Inflammatory macrophage treated with lipopolysaccharide for 4 hours (primary cell): ENCODE data around the gene CPAMD8.
A peak's percentile ranks its signal among the peaks of the same experiment; 100 is the strongest.
"Not testable (repeated sequence)": the region's sequence is repeated elsewhere in the genome, so short reads cannot be mapped to it uniquely, and the experiment has no call there.

ENCODE experiments used
- DNase-seq: peaks from one replicate; pipeline ENCODE4 v3.0.0-alpha.2; 2020

The CPAMD8 gene

DNA sequence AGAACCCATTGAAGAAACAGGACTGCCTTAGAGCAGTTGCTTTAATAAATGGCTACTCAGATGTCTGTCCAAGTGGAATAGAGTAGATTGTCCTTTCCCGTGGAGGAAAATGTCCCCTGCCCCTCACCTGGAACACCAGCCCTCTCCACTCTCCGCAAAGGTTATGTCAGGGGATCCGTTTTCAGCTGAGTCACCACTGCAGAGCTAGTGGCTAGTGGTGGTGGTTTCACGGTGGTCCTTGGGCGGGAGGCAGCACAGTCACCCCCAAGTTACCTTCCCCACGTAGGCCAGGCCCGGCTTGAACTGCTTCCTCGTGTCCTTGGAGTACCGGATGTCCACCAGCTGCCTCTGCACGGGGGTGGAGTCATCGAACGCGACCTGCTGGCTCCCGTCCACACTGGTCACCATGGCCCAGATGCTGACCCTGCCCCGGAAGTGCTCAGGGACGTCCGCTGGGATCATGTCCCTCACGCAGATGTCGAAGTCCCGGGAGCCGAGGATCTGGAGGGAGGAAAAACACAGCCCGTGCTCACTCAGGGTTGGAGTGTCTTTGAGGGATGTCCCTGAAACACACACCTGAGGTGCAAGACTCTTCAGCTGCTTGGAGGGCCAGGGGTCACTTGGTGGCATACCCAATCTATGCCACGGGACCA, 29.6 kb downstream of the CPAMD8 start:
- DNase-seq = not testable (repeated sequence)

DNA sequence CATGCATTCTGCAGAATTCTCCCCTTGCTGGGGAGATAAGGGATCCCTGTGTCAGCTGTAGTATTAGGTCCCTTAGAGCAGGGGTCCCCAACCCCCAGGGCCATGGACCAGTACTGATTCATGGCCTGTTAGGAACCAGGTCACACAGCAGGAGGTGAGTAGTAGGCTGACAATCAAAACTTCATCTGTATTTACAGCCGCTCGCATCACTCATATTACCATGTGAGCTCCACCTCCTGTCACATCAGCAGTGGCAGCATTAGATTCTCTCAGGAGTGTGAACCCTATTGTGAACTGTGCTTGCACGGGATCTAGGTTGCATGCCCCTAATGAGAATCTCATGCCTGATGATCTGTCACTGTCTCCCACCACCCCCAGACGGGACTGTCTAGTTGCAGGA, 37.9 kb downstream of the CPAMD8 start:
- no peak for DNase-seq

DNA sequence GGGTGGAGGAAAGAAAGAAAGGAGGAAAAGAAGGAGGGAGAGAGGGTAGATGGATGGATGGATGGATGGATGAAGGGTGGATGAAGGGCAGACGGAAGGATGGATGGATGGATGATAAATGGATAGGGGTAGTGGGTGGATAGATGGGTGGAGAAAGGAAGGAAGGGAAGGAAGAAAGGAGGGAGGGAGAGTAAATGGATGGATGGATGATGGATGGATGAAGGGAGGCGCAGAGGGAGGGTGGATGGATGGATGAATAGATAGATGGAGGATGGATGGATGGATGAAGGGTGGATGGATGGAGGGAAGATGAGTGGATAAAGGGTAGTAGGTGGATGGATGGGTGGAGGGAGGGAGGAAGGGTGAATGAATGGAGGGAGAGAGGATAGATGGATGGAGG, 41.2 kb downstream of the CPAMD8 start:
- DNase-seq = no peak

DNA sequence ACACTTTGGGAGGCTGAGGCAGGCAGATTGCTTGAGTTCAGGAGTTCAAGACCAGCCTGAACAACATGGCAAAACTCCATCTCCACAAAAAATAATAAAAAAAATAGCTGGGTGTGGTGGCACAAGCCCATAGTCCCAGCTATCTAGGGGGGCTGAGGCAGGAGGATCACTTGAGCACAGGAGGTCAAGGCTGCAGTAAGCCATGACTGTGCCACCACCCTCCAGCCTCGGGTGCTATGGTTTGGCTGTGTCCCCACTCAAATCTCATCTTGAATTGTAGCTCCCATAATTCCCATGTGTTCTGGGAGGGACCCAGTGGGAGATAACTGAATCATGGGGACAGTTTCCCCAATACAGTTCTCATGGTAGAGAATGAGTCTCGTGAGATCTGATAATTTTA, 44.0 kb downstream of the CPAMD8 start:
- DNase-seq = not testable (repeated sequence)

DNA sequence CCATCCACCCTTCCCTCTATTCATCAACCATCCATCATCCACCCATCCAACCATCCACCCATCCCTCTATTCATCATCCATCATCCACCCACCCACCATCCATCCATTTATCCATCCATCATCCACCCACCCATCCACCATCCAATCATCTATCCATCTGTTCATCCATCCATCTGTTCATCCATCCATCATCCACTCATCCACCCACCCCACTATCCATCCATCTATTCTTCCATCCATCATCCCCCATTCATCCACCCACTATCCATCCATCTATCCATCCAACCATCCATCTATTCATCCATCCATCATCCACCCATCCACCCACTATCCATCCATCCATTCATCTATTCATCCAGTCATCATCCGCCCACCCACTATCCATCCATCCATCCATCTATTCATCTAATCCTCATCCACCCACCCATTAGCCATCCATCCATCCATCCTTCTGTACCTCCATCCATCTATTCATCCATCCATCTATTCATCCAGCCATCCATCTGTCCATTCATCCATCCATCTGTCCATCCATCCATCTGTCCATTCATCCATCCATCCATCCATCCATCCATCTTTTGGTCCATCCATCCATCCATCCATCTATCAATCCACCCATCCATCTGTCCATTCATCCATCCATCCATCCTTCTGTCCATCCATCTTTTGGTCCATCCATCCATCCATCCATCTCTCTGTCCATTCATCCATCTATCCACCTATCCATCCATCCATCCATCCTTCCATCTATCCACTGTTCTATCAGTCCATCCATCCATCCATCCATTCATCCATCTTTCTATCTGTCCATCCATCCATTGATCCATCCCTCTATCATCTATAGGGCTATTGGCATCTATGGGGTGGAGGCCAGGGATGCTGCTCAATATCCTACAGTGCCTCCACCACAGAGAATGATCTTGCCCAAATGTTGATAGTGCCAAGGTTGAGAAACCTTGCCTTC, 47.5 kb downstream of the CPAMD8 start:
- DNase-seq = no peak

DNA sequence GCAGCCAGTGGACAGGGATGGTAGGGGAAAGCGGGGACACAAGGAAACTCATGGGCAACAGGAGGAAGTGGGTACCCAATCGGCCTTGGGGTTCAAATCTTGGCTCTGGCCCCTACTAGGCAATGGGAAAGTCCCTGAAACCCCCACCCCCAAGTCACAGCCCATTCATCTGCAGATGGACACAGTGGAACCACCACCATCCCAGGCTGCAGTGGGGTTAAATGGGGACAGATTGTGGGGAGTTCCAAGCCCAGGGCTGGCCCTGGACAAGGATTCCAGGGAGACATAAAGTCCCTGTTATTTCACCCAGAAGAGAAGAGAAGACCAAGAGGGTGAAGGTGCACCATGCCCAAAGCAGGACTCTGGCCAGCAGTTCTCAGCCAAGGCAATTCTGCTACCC, 48.5 kb downstream of the CPAMD8 start:
- no peak for DNase-seq

DNA sequence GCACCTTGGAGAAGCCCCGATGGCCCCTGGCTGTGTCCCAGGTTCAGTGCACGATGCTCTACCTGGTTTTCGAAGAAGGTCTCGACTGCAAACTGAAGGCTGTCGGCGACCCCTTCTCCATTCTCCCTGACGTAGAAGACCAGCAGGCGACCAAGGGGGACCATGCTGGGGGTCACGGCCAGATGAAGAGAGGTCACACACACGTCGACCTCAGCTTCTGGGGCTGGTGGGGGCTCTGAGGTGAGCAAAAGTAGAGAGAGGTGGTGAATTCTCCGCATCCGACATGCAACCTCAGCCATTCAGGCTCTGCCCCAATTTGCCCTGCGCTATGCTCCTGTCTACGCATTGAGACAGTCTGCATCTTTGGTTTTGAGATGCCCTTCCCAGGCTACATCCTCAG, 49.3 kb downstream of the CPAMD8 start:
- DNase-seq = no peak

DNA sequence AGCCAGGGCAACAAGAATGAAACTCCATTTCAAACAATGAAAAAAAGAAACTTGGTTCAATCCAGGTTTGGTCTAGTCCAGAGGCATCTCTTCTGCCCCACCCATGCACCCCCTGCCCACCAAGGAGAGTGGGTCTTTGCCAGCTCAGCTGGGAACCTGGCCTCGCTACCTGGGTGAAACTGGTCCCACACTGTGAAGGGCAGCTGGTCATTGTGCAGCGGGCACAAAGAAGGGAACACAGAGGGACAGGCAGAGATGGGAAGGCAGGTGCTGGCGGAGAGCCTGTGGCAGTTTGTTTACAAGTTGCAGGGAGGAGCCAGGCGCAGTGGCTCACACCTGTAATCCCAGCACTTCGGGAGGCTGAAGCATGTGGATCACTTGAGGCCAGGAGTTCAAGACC, 50.2 kb downstream of the CPAMD8 start:
- DNase-seq = no peak

DNA sequence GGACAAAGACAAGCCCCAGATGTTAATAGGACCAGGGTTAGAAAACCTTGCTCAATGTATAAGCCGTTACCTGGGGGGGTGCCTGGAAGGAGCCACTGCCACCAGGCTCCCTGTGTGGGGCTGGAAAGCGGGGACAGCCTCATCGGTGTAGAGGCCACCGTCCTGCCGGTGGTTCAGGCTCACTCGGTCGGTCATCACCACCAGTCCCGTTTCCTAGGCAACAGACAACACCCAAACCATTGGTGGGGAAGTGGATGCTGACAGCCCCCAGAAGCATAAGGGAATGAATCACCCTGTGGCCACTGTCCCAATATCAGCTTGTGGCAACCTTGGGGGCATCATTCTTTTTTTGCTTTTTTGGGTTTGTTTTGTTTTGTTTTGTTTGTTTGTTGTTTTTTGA, 55.8 kb downstream of the CPAMD8 start:
- DNase-seq = peak; percentile 50

DNA sequence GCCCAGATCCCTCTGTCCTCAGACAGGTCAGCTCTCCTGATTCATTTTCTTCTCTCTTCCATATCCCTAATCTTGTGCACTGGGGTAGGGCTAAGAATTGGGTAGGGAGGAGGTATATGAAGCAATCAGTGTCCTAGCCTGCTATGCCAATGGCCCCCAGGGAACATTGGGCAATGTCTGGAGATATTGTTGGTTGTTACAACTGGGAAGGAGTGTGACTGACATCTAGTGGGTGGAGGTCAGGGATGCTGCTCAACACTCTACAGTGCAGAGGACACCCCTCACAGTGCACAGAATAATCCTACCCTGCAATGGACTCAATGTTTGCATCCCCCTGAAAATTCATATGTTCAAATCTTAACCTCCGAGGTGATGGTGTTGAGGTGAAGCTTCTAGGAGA, 57.5 kb downstream of the CPAMD8 start:
- DNase-seq = peak; percentile 54

DNA sequence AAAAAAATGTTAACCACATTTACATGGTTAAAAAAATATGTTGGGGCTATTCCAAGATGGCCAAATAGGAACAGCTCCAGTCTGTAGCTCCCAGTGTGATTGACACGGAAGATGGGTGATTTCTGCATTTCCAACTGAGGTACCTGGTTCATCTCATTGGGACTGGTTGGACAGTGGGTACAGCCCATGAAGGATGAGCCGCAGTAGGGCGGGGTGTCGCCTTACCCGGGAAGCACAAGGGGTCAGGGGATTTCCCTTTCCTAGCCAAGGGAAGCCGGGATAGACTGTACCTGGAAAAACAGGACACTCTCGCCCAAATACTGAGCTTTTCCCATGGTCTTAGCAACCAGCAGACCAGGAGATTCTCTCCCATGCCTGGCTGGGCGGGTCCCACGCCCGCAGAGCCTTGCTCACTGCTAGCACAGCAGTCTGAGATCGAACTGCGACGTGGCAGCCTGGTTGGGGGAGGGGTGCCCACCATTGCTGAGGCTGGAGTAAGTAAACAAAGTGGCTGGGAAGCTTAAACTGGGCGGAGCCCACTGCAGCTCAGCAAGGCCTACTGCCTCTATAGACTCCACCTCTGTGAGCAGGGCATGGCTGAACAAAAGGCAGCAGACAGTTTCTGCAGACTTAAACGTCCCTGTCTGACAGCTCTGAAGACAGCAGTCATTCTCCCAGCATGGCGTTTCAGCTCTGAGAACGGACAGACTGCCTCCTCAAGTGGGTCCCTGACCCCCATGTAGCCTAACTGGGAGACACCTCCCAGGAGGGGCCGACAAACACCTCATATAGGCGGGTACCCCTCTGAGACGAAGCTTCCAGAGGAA, 65.4 kb downstream of the CPAMD8 start:
- not testable (repeated sequence) for DNase-seq

DNA sequence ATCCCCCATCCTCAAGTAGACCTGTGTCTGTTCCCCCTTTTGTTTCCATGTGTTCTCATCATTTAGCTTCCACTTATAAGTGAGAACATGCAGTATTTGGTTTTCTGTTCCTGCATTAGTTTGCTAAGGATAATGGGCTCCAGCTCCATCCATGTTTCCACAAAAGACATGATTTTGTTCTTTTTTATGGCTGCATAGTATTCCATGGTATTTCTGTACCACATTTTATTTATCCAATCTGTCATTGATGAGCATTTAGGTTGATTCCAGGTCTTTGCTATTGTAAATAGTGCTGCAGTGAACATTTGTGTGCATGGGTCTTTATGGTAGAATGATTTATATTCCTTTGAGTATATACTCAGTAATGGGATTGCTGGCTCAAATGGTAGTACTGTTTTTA, 68.3 kb downstream of the CPAMD8 start:
- DNase-seq = not testable (repeated sequence)

DNA sequence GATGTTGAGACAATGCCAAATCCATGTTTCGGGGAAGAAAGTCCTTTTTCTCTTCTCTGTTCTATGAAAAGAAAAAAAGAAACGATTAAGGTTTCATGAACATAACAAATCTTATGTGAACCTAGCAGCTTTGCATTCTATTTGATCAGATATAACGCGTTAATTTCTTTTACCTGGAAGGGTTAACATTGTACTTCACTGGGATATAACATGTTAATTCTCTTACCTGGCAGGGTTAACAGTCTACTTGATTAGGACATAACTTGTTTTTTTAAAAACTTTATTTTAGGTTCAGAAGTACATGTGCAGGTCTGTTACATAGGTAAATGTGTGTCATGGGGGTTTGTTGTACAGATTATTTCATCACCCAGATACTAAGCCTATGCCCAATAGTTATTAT, 68.8 kb downstream of the CPAMD8 start:
- DNase-seq = no peak

DNA sequence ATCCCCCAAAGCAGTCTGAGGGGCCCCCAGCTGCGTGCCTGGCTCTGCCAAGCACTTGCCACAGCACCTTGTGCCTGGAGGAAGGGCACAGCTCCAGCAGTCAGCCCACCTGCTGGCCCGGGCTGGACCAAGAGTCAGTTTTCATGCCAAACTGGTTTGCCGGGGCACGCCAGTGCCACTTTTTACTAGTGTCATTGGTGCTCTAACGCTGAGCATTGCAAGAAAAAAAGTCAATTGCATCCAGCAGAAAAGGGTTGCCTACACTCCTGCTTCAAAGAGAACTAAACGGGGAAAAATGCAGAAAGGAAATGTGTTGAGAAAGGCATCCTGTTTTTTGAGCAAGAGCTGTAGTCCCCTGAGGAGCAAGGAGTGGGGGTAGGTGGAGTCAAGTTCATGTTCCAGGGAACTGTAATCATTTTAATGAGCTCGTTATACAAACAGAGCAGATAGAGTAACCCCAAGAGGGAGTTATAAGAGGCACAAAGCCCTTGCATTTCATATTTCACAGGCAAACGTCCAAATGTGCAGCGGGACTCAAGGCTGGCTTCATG, 69.4 kb downstream of the CPAMD8 start:
- DNase-seq = peak; percentile 38

DNA sequence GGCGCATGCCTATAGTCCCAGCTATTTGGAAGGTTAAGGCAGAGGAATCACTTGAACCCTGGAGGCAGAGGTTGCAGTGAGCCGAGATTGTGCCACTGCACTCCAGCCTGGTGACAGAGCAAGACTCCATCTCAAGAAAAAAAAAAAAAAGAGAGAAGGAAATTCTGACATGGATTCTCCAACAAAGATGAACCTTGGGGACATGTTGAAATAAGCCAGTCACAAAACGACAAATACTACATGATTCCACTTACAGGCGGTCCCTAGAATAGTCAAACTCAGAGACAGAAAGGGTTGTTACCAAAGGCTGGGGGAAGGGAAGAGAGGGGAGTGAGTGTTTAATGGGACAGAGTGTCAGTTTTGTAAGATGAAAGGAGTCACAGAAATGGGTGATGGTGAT, 71.4 kb downstream of the CPAMD8 start:
- DNase-seq = peak; percentile 44

DNA sequence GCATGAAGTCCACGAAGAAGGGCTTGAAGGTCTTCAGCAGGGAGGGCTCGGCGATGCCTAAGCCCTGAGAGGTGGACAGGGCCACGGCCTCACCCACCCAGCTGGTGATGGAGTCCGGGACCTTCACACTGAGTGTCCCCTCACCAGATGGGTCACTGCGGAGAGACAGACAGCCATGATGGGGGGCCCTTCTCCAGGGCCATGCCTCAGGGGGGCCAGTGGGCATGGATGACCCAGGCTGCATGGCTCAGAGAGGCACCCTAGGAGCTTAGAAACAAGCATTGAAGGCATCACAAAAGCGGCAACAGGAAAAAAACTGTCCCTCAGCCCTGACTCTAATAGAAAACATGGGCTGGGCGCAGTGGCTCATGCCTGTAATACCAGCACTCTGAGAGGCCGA, 74.6 kb downstream of the CPAMD8 start:
- no peak for DNase-seq

DNA sequence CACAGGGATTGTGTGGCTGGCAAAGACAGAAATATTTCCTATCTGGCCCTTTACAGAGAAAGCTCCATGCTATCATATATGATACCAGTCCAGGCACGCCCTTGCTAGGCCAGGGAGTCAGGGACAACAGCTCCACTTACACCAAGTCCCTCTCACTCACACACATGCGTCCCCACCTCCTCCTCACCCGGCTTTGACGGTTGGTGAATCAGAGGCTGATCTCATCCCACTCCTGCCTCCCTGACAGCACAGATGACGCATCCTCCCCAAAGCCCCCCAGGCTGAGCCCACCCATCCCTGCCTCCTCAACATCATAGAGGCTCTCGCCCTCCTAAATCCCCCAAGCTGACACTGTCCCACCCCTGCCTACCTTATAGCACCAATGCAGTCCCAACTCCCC, 75.1 kb downstream of the CPAMD8 start:
- no peak for DNase-seq

DNA sequence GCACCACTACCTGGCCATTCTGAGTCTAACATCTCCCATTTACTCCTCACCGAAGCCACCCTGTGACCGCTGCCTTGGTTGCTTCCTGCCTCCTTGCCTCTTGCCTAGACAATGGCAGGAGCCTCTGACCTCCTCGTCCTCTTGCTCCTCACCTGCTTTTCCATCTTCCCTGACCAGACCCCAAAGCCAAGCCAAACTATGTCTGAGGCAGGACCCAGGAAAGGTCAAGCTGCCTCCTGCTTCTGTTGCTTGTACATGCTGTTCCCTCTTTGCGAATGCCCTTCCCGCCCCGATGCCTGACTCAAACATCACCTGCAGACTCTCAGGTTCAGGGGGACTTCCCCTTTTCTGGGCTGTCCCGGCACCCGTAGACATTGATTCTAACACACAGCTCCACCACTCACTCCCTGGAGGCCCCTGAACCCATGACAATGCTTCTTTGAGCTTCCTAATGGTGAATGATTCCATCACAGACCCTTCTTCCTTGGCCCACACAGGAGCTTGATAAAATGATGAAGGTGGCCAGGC, 77.0 kb downstream of the CPAMD8 start:
- no peak for DNase-seq

DNA sequence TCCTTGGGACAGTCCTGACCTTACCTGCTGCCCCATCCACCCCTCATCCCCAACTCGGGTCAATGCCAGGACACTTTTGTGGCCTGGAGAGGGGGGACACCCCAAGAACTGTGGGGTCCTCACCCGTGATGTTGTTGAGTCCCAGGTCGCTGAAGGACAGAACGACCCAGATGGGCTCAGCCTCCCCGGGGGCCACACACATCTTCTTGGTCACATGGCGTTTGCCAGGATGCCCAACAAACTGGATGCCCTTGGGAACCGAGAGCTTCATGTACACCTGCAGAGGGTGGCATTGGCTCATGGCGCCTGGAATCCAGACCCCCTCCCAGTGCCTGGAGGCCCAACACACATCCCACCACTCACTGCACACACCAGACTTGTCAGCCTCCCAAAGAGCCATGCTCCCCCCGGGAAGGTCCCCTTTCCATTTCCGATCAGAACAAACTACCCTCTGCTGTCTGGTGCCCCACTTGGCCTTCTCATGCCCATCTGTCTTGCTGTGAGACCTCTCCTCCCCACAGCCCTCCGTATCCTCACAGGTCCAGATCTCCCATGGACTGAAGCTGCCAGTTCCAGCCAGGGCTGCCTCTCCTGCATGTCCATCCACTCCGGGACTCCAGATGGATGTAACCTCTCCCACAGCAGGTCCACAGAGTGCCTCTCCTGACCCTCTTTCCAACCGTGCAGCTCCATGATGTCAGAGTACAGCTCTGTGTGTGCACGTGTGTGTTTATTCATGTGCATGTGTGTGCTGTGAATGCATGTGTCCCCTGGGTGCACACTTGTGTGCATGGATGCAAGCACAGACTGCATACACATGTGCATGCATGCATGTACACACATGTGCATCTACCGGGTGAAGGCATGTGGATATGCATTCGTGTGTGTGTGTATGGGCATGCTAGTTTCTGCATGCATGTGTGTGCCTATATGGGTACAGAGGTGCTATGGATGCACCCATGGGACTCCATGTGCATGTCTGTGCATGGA, 79.4 kb downstream of the CPAMD8 start:
- no peak for DNase-seq

DNA sequence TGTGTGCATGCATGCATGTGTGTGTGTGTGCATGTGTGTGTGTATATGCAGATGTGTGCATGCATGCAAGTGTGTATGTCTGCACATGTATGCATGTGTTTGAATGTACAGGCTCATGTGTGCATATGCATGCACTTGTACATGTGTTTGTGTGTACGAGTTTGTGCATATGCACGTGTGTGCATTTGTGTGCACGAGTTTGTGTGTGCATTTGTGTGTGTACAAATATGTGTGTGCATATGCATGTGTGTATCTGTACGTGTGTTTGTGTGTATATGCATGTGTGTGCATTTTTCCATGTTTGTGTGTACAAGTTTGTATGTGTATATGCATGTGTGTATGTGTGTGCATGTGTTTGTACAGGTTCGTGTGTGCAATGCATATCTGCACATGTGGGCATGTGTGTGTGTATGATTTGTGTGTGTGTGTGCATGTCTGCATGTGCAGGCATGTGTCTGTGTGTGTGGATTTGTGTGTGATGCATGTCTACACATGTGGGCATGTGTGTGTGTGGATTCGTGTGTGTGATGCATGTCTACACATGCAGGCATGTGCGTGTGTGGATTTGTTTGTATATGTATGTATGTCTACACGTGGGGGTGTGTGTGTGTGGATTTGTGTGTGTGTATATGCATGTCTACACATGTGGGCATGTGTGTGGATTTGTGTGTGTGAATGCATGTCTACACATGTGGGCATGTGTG, 80.7 kb downstream of the CPAMD8 start:
- no peak for DNase-seq

DNA sequence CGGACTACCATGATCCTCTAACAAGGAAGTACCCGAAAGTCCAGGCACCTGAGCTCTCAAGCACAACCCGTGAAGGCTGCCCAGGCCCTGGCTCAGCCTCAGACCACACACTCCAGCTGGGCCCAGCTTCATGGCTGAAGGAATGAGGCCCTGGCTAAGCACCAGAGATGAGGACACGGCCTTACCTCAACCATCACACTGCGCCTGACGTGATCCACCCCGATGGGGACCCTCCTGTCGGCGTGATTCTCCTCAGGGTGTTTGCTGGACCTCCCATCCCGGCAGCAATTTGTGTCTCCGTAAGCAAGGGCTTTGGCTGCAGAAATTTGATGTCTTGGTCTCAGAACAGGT, 81.3 kb downstream of the CPAMD8 start:
- no peak for DNase-seq
